NB4 (cell line): ENCODE measurements around the gene CHN1.

Experiments
- MYC ChIP-seq: IDR thresholded peaks from 2 replicates; pipeline ENCODE4 v1.6.1; 2011; ENCODE audit warnings: low read depth, low read length
- POLR2A ChIP-seq: IDR thresholded peaks from 2 replicates; pipeline ENCODE4 v1.6.1; 2011; ENCODE audit warnings: mild to moderate bottlenecking; ENCODE audit not compliant: insufficient read length; ENCODE audit errors: extremely low read depth
- TF ChIP-seq, protein P1 (sequence below): IDR thresholded peaks from one replicate; pipeline ENCODE4 v1.5.1; 2012; ENCODE audit warnings: low read depth, low read length
- TF ChIP-seq, protein P2 (sequence below): IDR thresholded peaks from 2 replicates; pipeline ENCODE4 v1.6.1; 2011; ENCODE audit warnings: low read depth, low read length

DNA sequence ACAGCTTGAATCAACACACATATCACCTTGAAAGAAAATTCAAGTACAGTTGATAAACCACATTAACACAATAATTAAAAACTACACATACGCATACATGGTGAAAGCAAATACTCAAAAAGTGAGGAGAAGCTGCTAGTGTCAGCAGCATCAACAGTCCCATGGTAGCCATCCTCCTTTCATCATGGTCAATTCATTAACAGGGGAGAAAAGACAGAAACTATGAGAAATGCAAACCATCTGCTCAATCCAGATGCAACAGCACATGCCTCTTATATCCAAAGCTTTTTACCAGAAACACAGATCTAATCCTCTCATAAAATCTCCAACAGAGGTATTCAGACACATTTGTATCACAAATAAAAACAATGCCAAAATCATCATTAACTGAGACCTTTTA, 159.0 kb downstream of the CHN1 start:
- TF ChIP-seq, protein P1, sequence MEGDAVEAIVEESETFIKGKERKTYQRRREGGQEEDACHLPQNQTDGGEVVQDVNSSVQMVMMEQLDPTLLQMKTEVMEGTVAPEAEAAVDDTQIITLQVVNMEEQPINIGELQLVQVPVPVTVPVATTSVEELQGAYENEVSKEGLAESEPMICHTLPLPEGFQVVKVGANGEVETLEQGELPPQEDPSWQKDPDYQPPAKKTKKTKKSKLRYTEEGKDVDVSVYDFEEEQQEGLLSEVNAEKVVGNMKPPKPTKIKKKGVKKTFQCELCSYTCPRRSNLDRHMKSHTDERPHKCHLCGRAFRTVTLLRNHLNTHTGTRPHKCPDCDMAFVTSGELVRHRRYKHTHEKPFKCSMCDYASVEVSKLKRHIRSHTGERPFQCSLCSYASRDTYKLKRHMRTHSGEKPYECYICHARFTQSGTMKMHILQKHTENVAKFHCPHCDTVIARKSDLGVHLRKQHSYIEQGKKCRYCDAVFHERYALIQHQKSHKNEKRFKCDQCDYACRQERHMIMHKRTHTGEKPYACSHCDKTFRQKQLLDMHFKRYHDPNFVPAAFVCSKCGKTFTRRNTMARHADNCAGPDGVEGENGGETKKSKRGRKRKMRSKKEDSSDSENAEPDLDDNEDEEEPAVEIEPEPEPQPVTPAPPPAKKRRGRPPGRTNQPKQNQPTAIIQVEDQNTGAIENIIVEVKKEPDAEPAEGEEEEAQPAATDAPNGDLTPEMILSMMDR, result no peak
- TF ChIP-seq POLR2A, result no peak
- TF ChIP-seq, protein P2, sequence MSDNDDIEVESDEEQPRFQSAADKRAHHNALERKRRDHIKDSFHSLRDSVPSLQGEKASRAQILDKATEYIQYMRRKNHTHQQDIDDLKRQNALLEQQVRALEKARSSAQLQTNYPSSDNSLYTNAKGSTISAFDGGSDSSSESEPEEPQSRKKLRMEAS, result no peak
- TF ChIP-seq MYC, result no peak
